HCT116 (cell line): ENCODE data around the gene GNAI1. TPM values are rescaled to one million over a fixed set of nuclear protein-coding genes. Genes with fewer than 3 reads are reported as not detected.

Source experiments
- ATAC-seq: fragments of 200-7000 bp; cut with Tn5 transposase; 2 replicates; pipeline ENCODE4 v1.9.1; 2020; ENCODE audit warnings: mild to moderate bottlenecking, moderate library complexity
- BruUV-seq: library from RNA; stranded (reverse); fragments of 400-500 nt; replicated peaks from 2 replicates; lab custom pipeline; 2021; lab: Mats Ljungman, UMichigan
- CTCF ChIA-PET: fragments of 300-600 bp; sonication (Branson Sonifier 250); formaldehyde crosslinking; loops from one replicate; lab custom pipeline; 2021; ENCODE audit warnings: antibody characterized with exemption; lab: Charles Lee
- POLR2A ChIA-PET: fragments of 300-600, 350-600 bp; sonication (Branson Sonifier 250); formaldehyde crosslinking; loops from one replicate; lab custom pipeline; 2021; ENCODE audit warnings: antibody characterized with exemption; lab: Charles Lee
- RAD21 ChIA-PET, 2 experiments: fragments of 300-600 bp; sonication (Branson Sonifier 250); formaldehyde crosslinking; loops; one replicate each; lab custom pipeline; 2023; ENCODE audit warnings: low total read pairs in 2 of 2; ENCODE audit not compliant: uncharacterized antibody in 2 of 2, unreplicated experiment in 2 of 2, low non-redundant PET in 1 of 2; lab: Charles Lee
- DNase-seq: peaks from one replicate; pipeline ENCODE4 v3.0.0-alpha.2; 2010; ENCODE audit warnings: low read depth, low spot score
- H2AFZ ChIP-seq: fragments of 200-600 bp; shearing (Covaris generic), sonication (generic); 2 replicates; pipeline ENCODE4 v1.6.1; 2017; ENCODE audit warnings: low read depth, mixed run types, mixed read lengths, antibody characterized with exemption, low read length; ENCODE audit not compliant: poor library complexity, severe bottlenecking
- H3K27ac ChIP-seq: 2 replicates; pipeline ENCODE4 v1.5.1; 2012; ENCODE audit warnings: low read depth, low read length
- H3K27me3 ChIP-seq: fragments of 200-600 bp; sonication (generic); 2 replicates; pipeline ENCODE4 v1.6.1; 2016; ENCODE audit warnings: mixed run types, low read length, mixed read lengths; ENCODE audit not compliant: insufficient read depth
- H3K36me3 ChIP-seq, 2 experiments: fragments of 200-500 bp in 1 of 2; fragments of 200-600 bp in 1 of 2; sonication (Bioruptor generic) in 1 of 2; sonication (generic) in 1 of 2; 2 replicates each; pipeline versions ENCODE4 v1.5.1 to v1.6.1; 2014 to 2016; ENCODE audit warnings: low read length in 2 of 2, inconsistent platforms in 1 of 2, mixed read lengths in 1 of 2, mixed run types in 1 of 2; ENCODE audit not compliant: insufficient read depth in 2 of 2, control insufficient read depth in 1 of 2
- H3K4me1 ChIP-seq, 2 experiments: fragments of 200-600 bp in 1 of 2; sonication (generic) in 1 of 2; 2 replicates each; pipeline versions ENCODE4 v1.5.1 to v1.6.1; 2012 to 2017; ENCODE audit warnings: low read length in 2 of 2, inconsistent platforms in 1 of 2, mild to moderate bottlenecking in 1 of 2, mixed read lengths in 1 of 2, mixed run types in 1 of 2, moderate library complexity in 1 of 2; ENCODE audit not compliant: insufficient read depth in 2 of 2, control insufficient read depth in 1 of 2
- H3K4me2 ChIP-seq: fragments of 200-600 bp; sonication (generic); 2 replicates; pipeline ENCODE4 v1.6.1; 2017; ENCODE audit warnings: mixed run types, low read length, mixed read lengths
- H3K4me3 ChIP-seq, 2 experiments: fragments of 200-600 bp in 1 of 2; sonication (generic) in 1 of 2; replicated peaks in 1 of 2; 2 replicates each; pipeline ENCODE4 v1.5.1; 2011 to 2016; ENCODE audit warnings: low read length in 2 of 2, control low read depth in 1 of 2, low read depth in 1 of 2, mild to moderate bottlenecking in 1 of 2, mixed read lengths in 1 of 2, mixed run types in 1 of 2
- H3K79me2 ChIP-seq: fragments of 200-600 bp; sonication (generic); 2 replicates; pipeline ENCODE4 v1.6.1; 2017; ENCODE audit warnings: mild to moderate bottlenecking, mixed run types, low read length, moderate library complexity, mixed read lengths; ENCODE audit not compliant: insufficient read depth
- H3K9ac ChIP-seq: fragments of 200-600 bp; sonication (generic); 2 replicates; pipeline ENCODE4 v1.6.1; 2016; ENCODE audit warnings: low read length, mixed read lengths
- H3K9me2 ChIP-seq: fragments of 200-600 bp; sonication (generic), shearing (Covaris generic); 2 replicates; pipeline ENCODE4 v1.6.1; 2017; ENCODE audit warnings: mixed run types, mild to moderate bottlenecking, moderate library complexity; ENCODE audit not compliant: insufficient read depth
- H3K9me3 ChIP-seq, 2 experiments: fragments of 200-500 bp in 1 of 2; fragments of 200-600 bp in 1 of 2; sonication (Bioruptor generic) in 1 of 2; sonication (generic) in 1 of 2; 2 replicates each; pipeline ENCODE4 v1.6.1; 2014 to 2017; ENCODE audit warnings: low read length in 2 of 2, mixed read lengths in 2 of 2, inconsistent platforms in 1 of 2, low read depth in 1 of 2, mild to moderate bottlenecking in 1 of 2, mixed run types in 1 of 2, moderate library complexity in 1 of 2; ENCODE audit not compliant: control insufficient read depth in 1 of 2, insufficient read depth in 1 of 2
- H4K20me1 ChIP-seq: fragments of 200-600 bp; sonication (generic), shearing (Covaris generic); 2 replicates; pipeline ENCODE4 v1.6.1; 2017; ENCODE audit warnings: mixed run types, mild to moderate bottlenecking, moderate library complexity; ENCODE audit not compliant: insufficient read depth
- CBX3 ChIP-seq: IDR thresholded peaks from 2 replicates; pipeline ENCODE4 v1.6.1; 2012; ENCODE audit warnings: low read depth
- CEBPB ChIP-seq: IDR thresholded peaks from 2 replicates; pipeline ENCODE4 v1.6.1; 2012; ENCODE audit warnings: low read depth
- EGR1 ChIP-seq: IDR thresholded peaks from 2 replicates; pipeline ENCODE4 v1.6.1; 2012; ENCODE audit warnings: low read depth
- ELF1 ChIP-seq: IDR thresholded peaks from 2 replicates; pipeline ENCODE4 v1.6.1; 2012; ENCODE audit warnings: low read depth, borderline replicate concordance
- EZH2phosphoT487 ChIP-seq: fragments of 200-600 bp; IDR thresholded peaks from 2 replicates; pipeline ENCODE4 v1.6.1; 2018; ENCODE audit warnings: antibody characterized with exemption, borderline replicate concordance
- FOSL1 ChIP-seq: IDR thresholded peaks from 2 replicates; pipeline ENCODE4 v1.6.1; 2012; ENCODE audit warnings: low read depth
- JUND ChIP-seq: IDR thresholded peaks from 2 replicates; pipeline ENCODE4 v1.6.1; 2012
- POLR2AphosphoS5 ChIP-seq: IDR thresholded peaks from 2 replicates; pipeline ENCODE4 v1.6.1; 2011; ENCODE audit warnings: mild to moderate bottlenecking, low read depth, low read length, moderate library complexity
- RAD21 ChIP-seq: IDR thresholded peaks from 2 replicates; pipeline ENCODE4 v1.6.1; 2012; ENCODE audit warnings: low read depth, mild to moderate bottlenecking
- SIN3A ChIP-seq: IDR thresholded peaks from 2 replicates; pipeline ENCODE4 v1.6.1; 2012; ENCODE audit warnings: low read depth
- SP1 ChIP-seq: IDR thresholded peaks from 2 replicates; pipeline ENCODE4 v1.6.1; 2012; ENCODE audit warnings: low read depth
- TCF7L2 ChIP-seq: IDR thresholded peaks from 2 replicates; pipeline ENCODE4 v1.7.0; 2011; ENCODE audit warnings: borderline replicate concordance, inconsistent platforms; ENCODE audit not compliant: insufficient read depth, insufficient read length; ENCODE audit errors: extremely low read depth
- ZFX ChIP-seq: fragments of 450-650 bp; IDR thresholded peaks from 2 replicates; pipeline ENCODE4 v1.6.1; 2017
- intact Hi-C: fragments of 100-400 bp; cut with micrococcal nuclease; formaldehyde crosslinking; loops from 2 replicates; pipeline ENCODE4 v1.10.0; 2022
- total RNA-seq: library from RNA; stranded (reverse); gene quantifications from one replicate; pipeline ENCODE4 v1.2.1, GENCODE V29; 2021; ENCODE audit not compliant: unreplicated experiment
- TF ChIP-seq, protein P1 (sequence below): IDR thresholded peaks from 2 replicates; pipeline ENCODE4 v1.6.1; 2012
- TF ChIP-seq, protein P2 (sequence below), 3 experiments: fragments of 200-600 bp in 1 of 3; sonication (generic) in 1 of 3; IDR thresholded peaks in 2 of 3; conservative IDR thresholded peaks in 1 of 3; 2 replicates each; pipeline ENCODE4 v1.5.1; 2012 to 2017; ENCODE audit warnings: low read depth in 2 of 3, low read length in 2 of 3, antibody characterized with exemption in 1 of 3, borderline replicate concordance in 1 of 3, control low read depth in 1 of 3, mild to moderate bottlenecking in 1 of 3, mixed read lengths in 1 of 3, mixed run types in 1 of 3, moderate library complexity in 1 of 3; ENCODE audit not compliant: insufficient read depth in 1 of 3

The GNAI1 gene
- total RNA-seq, 1 experiment from 2014 or later: 148 TPM

DNA sequence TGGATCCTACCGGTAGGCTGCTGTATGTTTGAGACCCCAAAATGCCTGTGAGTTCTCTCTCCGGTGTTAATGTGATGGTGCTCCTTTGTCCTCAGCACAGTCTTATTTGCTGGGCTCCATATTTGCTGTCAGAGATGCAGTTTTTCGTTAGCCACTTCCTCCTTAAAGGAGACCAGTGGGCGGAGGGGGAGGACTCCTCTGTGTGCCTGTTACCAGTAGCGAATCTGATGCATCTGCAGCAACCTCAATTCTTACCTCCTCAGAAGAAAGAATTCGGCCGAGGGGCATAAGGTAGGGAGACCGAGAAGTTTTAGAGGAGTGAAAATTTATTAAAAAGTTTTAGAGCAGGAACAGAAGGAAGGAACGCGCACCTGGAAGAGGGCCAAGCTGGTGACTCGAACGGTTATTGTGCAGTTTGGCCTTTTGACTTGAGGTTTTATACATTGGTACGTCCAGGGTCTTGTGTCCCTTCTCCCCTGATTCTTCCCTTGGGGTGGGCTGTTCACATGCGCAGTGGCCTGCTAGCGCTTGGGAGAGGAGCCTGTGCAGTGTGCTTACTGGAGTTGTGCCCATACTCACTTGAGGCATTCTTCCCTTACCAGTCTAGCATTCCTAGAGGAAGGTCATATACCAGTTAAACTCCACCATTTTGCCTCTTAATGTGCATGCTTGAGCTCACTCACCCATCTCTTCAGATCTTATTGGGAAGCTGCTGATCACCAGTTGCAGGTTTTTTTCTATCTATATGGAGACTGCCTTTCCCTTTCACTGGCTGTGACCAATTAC, 49.5 kb downstream of the GNAI1 start:
- peak overlapping the region; percentile 74 for H3K27ac ChIP-seq
- TF ChIP-seq CBX3 (peak; percentile 23; the same call in 1 of the 2 replicates), EGR1 (peak; percentile 85), CEBPB (no peak)
- TF ChIP-seq, protein P1, sequence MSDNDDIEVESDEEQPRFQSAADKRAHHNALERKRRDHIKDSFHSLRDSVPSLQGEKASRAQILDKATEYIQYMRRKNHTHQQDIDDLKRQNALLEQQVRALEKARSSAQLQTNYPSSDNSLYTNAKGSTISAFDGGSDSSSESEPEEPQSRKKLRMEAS: peak; percentile 27
- DNase-seq: peak; percentile 46
- BruUV-seq: no TSS peak
- H3K4me1 ChIP-seq: peaks cover 85 to 98% of the 10 kb centered on the region in 2 experiments
- peaks cover 11% of the 10 kb centered on the region for H4K20me1 ChIP-seq
- intact Hi-C loops: loop anchor here (5.0 kb wide), 1 partner anchor 47 kb away; no protein-coding TSS in a partner anchor
- H3K27me3 ChIP-seq: no peaks in the 10 kb centered on the region
- no peaks in the 10 kb centered on the region for H3K36me3 ChIP-seq
- H3K79me2 ChIP-seq: peaks cover 100% of the 10 kb centered on the region
- CTCF ChIA-PET: no interaction called here
- peak overlapping the region; percentile 67 for H3K4me2 ChIP-seq
- peak overlapping the region; percentile 42 for H3K9ac ChIP-seq
- RAD21 ChIA-PET: no interaction called here
- no peak overlapping the region for H2AFZ ChIP-seq
- ATAC-seq: peak; percentile 62
- POLR2A ChIA-PET: no interaction called here
- H3K9me2 ChIP-seq: no peaks in the 10 kb centered on the region
- no peaks in the 10 kb centered on the region for H3K9me3 ChIP-seq
- peak overlapping the region; percentile 29 to 40 for H3K4me3 ChIP-seq

DNA sequence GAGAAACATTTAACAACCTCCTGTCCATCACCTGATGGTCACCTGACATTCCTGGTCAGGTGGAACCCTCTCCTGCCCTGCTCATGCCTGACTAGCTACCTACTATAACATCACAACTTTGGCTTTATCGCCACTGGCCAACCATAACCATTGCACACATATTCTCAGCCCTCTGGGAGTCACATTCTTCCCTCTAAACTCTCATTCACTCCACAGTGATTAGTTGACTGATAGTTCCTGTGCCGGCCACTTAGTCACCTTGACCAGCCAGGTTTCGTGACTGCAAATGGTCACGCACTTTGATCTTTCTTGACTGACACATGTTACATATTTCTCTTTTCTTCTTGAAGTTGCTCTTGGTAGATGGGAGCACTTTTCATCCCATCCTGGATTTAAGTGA, 50.1 kb downstream of the GNAI1 start:
- Histone ChIP-seq H2AFZ (no peak overlapping the region), H3K4me2 (peak overlapping the region; percentile 67), H3K9me3 (no peaks in the 10 kb centered on the region), H4K20me1 (peaks cover 14% of the 10 kb centered on the region), H3K27ac (peak overlapping the region; percentile 74), H3K4me3 (peak overlapping the region in 1 of 2 experiments; percentile 40; a peak in 2 of 4 replicates), H3K4me1 (peaks cover 80 to 94% of the 10 kb centered on the region in 2 experiments), H3K79me2 (peaks cover 100% of the 10 kb centered on the region), H3K9ac (peak overlapping the region; percentile 42), H3K27me3 (no peaks in the 10 kb centered on the region), H3K36me3 (no peaks in the 10 kb centered on the region), H3K9me2 (no peaks in the 10 kb centered on the region)
- intact Hi-C loops: loop anchor here (5.0 kb wide), 1 partner anchor 47 kb away; no protein-coding TSS in a partner anchor
- ATAC-seq (peak; percentile 73), DNase-seq (peak; percentile 51)
- RAD21 ChIA-PET: no interaction called here
- no TSS peak for BruUV-seq
- POLR2A ChIA-PET: no interaction called here
- TF ChIP-seq JUND: peak; percentile 27
- no peak for TF ChIP-seq ELF1
- TF ChIP-seq POLR2AphosphoS5: no peak
- TF ChIP-seq RAD21: no peak
- TF ChIP-seq, protein P1: 0 out of 2 replicates have a peak, but pooled peaks have one; percentile 41
- no peak for TF ChIP-seq CEBPB
- TF ChIP-seq FOSL1: peak; percentile 29; the same call in 1 of the 2 replicates
- peak; percentile 55 for TF ChIP-seq TCF7L2
- TF ChIP-seq, protein P2, sequence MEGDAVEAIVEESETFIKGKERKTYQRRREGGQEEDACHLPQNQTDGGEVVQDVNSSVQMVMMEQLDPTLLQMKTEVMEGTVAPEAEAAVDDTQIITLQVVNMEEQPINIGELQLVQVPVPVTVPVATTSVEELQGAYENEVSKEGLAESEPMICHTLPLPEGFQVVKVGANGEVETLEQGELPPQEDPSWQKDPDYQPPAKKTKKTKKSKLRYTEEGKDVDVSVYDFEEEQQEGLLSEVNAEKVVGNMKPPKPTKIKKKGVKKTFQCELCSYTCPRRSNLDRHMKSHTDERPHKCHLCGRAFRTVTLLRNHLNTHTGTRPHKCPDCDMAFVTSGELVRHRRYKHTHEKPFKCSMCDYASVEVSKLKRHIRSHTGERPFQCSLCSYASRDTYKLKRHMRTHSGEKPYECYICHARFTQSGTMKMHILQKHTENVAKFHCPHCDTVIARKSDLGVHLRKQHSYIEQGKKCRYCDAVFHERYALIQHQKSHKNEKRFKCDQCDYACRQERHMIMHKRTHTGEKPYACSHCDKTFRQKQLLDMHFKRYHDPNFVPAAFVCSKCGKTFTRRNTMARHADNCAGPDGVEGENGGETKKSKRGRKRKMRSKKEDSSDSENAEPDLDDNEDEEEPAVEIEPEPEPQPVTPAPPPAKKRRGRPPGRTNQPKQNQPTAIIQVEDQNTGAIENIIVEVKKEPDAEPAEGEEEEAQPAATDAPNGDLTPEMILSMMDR (IDR thresholded peaks at IDR 0.05 in 2 of 3, conservative IDR thresholded peaks at IDR 0.05 in 1 of 3; ENCODE audit: borderline replicate concordance in 1 of 3, insufficient read depth in 1 of 3, low read depth in 2 of 3, low read length in 2 of 3): no peak
- TF ChIP-seq SP1: 0 out of 2 replicates have a peak, but pooled peaks have one; percentile 28
- TF ChIP-seq CBX3: no peak
- TF ChIP-seq EZH2phosphoT487: no peak
- TF ChIP-seq SIN3A: no peak
- TF ChIP-seq ZFX: no peak
- CTCF ChIA-PET: no interaction called here
